ENCODE measurements around the gene OR52B6. TPM values are rescaled to one million over a fixed set of nuclear protein-coding genes. Genes with fewer than 3 reads are reported as not detected.

The OR52B6 gene
- total and polyA plus RNA-seq, 2 of the 13 experiments (the other 11 are each of a cell fraction or from before 2014, with no cell fraction given): not detected

- TF ChIP-seq CENPBD1 (CRISPR knock-in tag; IDR thresholded peaks at IDR 0.05; ENCODE audit: borderline replicate concordance, low read depth) (no peak), NCOA5 (CRISPR knock-in tag; IDR thresholded peaks at IDR 0.05) (no peak)
Measured at GRCh38 chr11:5605849-5606248, 25.2 kb downstream of the OR52B6 start (continued).

- Histone ChIP-seq H3K27me3 (ENCODE audit: control insufficient read depth in 1 of 2, insufficient read depth in 2 of 2, low read length in 2 of 2) (peaks cover 1 to 3% of the 10 kb centered on the region in 2 experiments; a peak in 2 of 5 replicates), H3K79me2 (ENCODE audit: insufficient read depth, low read length) (no peaks in the 10 kb centered on the region), H2AFZ (ENCODE audit: low read length) (no peak overlapping the region), H3K4me1 (ENCODE audit: insufficient read depth, low read length) (no peaks in the 10 kb centered on the region), H3K9me3 (ENCODE audit: low read length) (no peaks in the 10 kb centered on the region), H4K20me1 (ENCODE audit: insufficient read depth, low read length) (no peaks in the 10 kb centered on the region), H3K4me3 (replicated peaks in 1 of 3; ENCODE audit: insufficient read depth in 1 of 3, low read depth in 2 of 3, low read length in 3 of 3) (no peak overlapping the region), H3K36me3 (replicated peaks in 1 of 2; ENCODE audit: control insufficient read depth in 1 of 2, insufficient read depth in 2 of 2, low read length in 2 of 2) (no peaks in the 10 kb centered on the region), H3K4me2 (ENCODE audit: low read depth, low read length) (no peak overlapping the region), H3K9ac (ENCODE audit: insufficient read depth, low read depth, low read length) (no peak overlapping the region), H3K27ac (ENCODE audit: extremely low read length, insufficient read depth, low read length) (no peak overlapping the region)
- ATAC-seq: no peak
- ChIA-PET POLR2A (no interaction called here), CTCF (ENCODE audit: low intra/inter-chr PET ratio, low total read pairs) (no interaction called here)
- 1% methylated on average over 6 of the region's 6 CpGs for WGBS (ENCODE audit: low lambda C conversion rate)
- BruUV-seq (replicated peaks): no TSS peak
- FAIRE-seq: no peak
- TF ChIP-seq ZNF547 (CRISPR knock-in tag; IDR thresholded peaks at IDR 0.05) (no peak), ZSCAN31 (CRISPR knock-in tag; IDR thresholded peaks at IDR 0.05; ENCODE audit: low read depth) (no peak), ZNF484 (CRISPR knock-in tag; IDR thresholded peaks at IDR 0.05; ENCODE audit: borderline replicate concordance, low read depth) (no peak), E2F1 (CRISPR knock-in tag; IDR thresholded peaks at IDR 0.05) (no peak)
- in situ Hi-C loops (cut with HindIII; ENCODE audit: extremely low pct_ligation_motif_present, low pct_unique_long_range_greater_than_20kb): no loop called here
- intact Hi-C loops (cut with micrococcal nuclease; ENCODE audit: unreplicated experiment): no loop called here
- DNase-seq (ENCODE audit: low spot score): no peak
Measured at GRCh38 chr11:5608808-5609207, 28.1 kb downstream of the OR52B6 start.
